HepG2 (cell line): ENCODE measurements around the gene CLEC16A.
A peak's percentile ranks its signal among the peaks of the same experiment; 100 is the strongest.

Experiments used
- FOXM1 ChIP-seq: sonication (generic); formaldehyde crosslinking; IDR thresholded peaks from 2 replicates; pipeline ENCODE4 v1.5.0; 2020; ENCODE audit warnings: missing genetic modification reagents
- GABPA ChIP-seq, 2 experiments: IDR thresholded peaks; 2 replicates each; pipeline ENCODE4 v1.6.1; 2011 to 2016; ENCODE audit warnings: low read depth in 2 of 2, low read length in 1 of 2, missing biosample characterization in 1 of 2, missing genetic modification characterization in 1 of 2
- HDAC2 ChIP-seq: sonication (generic); formaldehyde crosslinking; IDR thresholded peaks from 2 replicates; pipeline ENCODE4 v1.4.0; 2020; ENCODE audit warnings: missing genetic modification reagents
- KLF13 ChIP-seq: sonication (generic); formaldehyde crosslinking; IDR thresholded peaks from 2 replicates; pipeline ENCODE4 v1.4.0; 2020; ENCODE audit warnings: mild to moderate bottlenecking, missing genetic modification reagents
- TCF7L2 ChIP-seq: IDR thresholded peaks from 2 replicates; pipeline ENCODE4 v1.6.1; 2011; ENCODE audit warnings: mild to moderate bottlenecking, low read depth, low read length, moderate library complexity
- WIZ ChIP-seq: sonication (generic); formaldehyde crosslinking; IDR thresholded peaks from 2 replicates; pipeline ENCODE4 v1.5.1; 2020; ENCODE audit warnings: mild to moderate bottlenecking, missing genetic modification reagents
- ZBTB33 ChIP-seq: sonication (generic); formaldehyde crosslinking; IDR thresholded peaks from 2 replicates; pipeline ENCODE4 v1.4.0; 2020; ENCODE audit warnings: missing genetic modification reagents
- ZBTB39 ChIP-seq: sonication (generic); formaldehyde crosslinking; IDR thresholded peaks from 2 replicates; pipeline ENCODE4 v1.5.0; 2020; ENCODE audit warnings: missing genetic modification reagents
- ZC3H4 ChIP-seq: sonication (generic); formaldehyde crosslinking; IDR thresholded peaks from 2 replicates; pipeline ENCODE4 v1.4.0; 2020; ENCODE audit warnings: missing genetic modification reagents, borderline replicate concordance
- ZFY ChIP-seq: sonication (generic); formaldehyde crosslinking; IDR thresholded peaks from 2 replicates; pipeline ENCODE4 v1.4.0; 2020; ENCODE audit warnings: missing genetic modification reagents
- ZKSCAN5 ChIP-seq: sonication (generic); formaldehyde crosslinking; IDR thresholded peaks from 2 replicates; pipeline ENCODE4 v1.5.1; 2020; ENCODE audit warnings: mild to moderate bottlenecking, missing genetic modification reagents
- ZNF121 ChIP-seq: sonication (generic); formaldehyde crosslinking; IDR thresholded peaks from 2 replicates; pipeline ENCODE4 v1.5.0; 2020; ENCODE audit warnings: mild to moderate bottlenecking, missing genetic modification reagents
- ZNF513 ChIP-seq: sonication (generic); formaldehyde crosslinking; conservative IDR thresholded peaks from 2 replicates; pipeline ENCODE4 v1.5.0; 2020; ENCODE audit warnings: missing genetic modification reagents

GRCh38 chr16:10922328-10923145, 21.8 kb upstream of the CLEC16A start:
- TF ChIP-seq WIZ (CRISPR knock-in tag), result no peak
- no peak for TF ChIP-seq GABPA (IDR thresholded peaks at IDR 0.05; ENCODE audit: low read depth, low read length)
- TF ChIP-seq GABPA (CRISPR knock-in tag; IDR thresholded peaks at IDR 0.05; ENCODE audit: low read depth), result no peak
- no peak for TF ChIP-seq ZBTB39 (CRISPR knock-in tag)
- TF ChIP-seq ZKSCAN5 (CRISPR knock-in tag), result no peak
- TF ChIP-seq ZFY (CRISPR knock-in tag), result peak; percentile 40; the same call in 1 of the 2 replicates
- no peak for TF ChIP-seq ZBTB33
- no peak for TF ChIP-seq FOXM1 (CRISPR knock-in tag)
- TF ChIP-seq TCF7L2, result no peak
- no peak for TF ChIP-seq KLF13
- no peak for TF ChIP-seq HDAC2
- TF ChIP-seq ZC3H4 (CRISPR knock-in tag), result no peak
- TF ChIP-seq ZNF121 (CRISPR knock-in tag), result no peak
- no peak for TF ChIP-seq ZNF513
